Fibroblast of villous mesenchyme (primary cell): Measurements from ENCODE around the gene MLLT6. TPM values are rescaled to one million over a fixed set of nuclear protein-coding genes. Genes with fewer than 3 reads are reported as not detected.
A peak's percentile ranks its signal among the peaks of the same experiment; 100 is the strongest.

Source experiments
- DNase-seq: peaks from one replicate; pipeline ENCODE4 v3.0.0-alpha.2; 2010; ENCODE audit warnings: low read depth
- H3K4me3 ChIP-seq: 2 replicates; pipeline ENCODE4 v1.5.1; 2011; ENCODE audit warnings: low read depth, mild to moderate bottlenecking, low read length
- total RNA-seq: library from RNA; depleted of rRNA; stranded (reverse); fragments of >200 nt; gene quantifications from 2 replicates; pipeline ENCODE4 v1.2.3, GENCODE V29; 2012
- TF ChIP-seq, protein P1 (sequence below): IDR thresholded peaks from 2 replicates; pipeline ENCODE4 v1.5.1; 2012; ENCODE audit warnings: low read depth, mild to moderate bottlenecking, low read length; ENCODE audit not compliant: insufficient read depth

Gene MLLT6
- total RNA-seq, 1 donor: 25.5 TPM

DNA sequence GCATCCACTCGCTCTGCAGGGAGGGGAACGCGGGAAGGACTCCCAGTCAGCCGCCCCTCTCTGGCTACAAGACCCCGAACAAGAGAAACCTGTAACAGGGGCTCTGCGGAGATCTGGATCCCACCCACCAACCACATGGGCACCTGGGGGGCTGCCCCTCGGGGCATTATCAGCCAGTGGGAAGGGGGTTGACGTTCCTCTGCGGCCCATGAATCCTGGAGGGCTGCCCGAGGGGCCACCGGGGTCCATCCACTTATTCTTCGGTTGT lies 44.9 kb downstream of the MLLT6 start:
- TF ChIP-seq, protein P1, sequence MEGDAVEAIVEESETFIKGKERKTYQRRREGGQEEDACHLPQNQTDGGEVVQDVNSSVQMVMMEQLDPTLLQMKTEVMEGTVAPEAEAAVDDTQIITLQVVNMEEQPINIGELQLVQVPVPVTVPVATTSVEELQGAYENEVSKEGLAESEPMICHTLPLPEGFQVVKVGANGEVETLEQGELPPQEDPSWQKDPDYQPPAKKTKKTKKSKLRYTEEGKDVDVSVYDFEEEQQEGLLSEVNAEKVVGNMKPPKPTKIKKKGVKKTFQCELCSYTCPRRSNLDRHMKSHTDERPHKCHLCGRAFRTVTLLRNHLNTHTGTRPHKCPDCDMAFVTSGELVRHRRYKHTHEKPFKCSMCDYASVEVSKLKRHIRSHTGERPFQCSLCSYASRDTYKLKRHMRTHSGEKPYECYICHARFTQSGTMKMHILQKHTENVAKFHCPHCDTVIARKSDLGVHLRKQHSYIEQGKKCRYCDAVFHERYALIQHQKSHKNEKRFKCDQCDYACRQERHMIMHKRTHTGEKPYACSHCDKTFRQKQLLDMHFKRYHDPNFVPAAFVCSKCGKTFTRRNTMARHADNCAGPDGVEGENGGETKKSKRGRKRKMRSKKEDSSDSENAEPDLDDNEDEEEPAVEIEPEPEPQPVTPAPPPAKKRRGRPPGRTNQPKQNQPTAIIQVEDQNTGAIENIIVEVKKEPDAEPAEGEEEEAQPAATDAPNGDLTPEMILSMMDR: no peak
- no peak for DNase-seq
- H3K4me3 ChIP-seq: peak overlapping the region; percentile 81

DNA sequence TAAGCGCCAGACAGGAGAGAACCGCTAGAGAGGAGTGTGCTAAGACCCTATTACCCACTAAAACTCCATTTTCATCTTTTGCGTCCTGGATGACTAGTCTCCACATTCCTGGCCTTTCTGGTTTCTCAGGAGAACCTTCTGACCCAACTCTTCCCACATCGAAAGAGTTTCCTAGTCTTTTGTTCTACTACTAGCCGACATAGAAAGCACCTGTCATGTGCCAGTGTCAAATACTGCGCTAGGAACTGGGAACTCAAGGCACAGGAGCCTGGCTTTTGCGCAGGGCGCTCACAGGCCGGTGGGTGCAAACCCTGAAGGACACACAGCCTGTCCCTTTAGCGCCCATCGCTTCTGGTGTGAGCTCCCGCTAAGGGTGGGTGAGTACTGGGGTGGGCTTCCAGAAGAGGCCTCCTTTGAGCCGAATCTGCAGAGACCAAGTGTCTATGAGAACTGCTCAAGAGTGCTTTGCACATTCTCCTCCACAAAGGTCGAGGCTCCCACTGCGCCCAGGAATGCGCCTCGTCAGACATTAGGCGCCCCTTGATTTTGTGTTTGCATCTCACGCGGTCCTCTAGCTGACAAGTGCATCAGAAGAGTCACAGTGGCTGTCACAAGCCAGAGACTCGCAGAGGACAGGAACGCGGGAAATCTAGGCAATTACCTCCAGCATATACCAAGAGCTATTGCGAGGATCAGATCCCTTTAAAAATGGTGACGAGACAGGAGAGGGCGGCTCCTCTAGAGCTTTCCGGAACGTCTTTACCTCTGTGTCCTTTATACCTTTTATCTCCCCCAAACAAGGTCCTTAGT lies 45.4 kb downstream of the MLLT6 start:
- H3K4me3 ChIP-seq: peak overlapping the region; percentile 81
- TF ChIP-seq, protein P1: no peak
- DNase-seq: no peak

DNA sequence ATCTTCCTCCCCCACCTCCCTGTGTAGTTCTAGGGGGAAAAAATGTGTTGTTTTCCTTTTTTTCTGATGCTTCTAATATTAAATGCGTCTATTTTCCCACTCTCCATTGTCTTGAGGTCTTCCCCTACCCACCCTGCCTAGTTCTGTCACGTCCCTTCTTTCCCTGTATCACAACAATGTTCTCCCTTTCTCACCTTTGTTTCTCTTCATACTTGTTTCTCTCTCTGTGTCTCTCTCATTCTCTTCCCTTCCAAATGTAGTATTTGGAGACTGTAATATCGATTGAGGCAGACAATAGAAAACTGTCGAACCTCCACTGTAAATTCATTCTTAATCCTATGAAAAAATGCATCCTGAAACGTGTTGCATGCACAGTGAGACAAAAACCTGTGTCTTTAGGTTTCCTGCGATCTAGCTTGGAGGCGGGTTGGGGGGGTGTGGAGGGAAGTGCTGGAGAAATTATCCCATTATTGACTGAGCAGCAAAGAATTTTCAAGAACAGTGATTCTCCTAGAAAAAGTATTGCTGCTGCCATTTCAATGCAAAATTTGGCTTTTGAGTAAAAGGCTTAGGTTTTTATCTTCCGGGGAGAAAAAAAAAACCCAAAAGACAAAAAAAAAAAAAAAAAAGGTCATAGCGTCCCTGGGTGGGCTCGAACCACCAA lies 46.2 kb downstream of the MLLT6 start:
- no peak for DNase-seq
- TF ChIP-seq, protein P1: no peak
- peak overlapping the region; percentile 81 for H3K4me3 ChIP-seq

DNA sequence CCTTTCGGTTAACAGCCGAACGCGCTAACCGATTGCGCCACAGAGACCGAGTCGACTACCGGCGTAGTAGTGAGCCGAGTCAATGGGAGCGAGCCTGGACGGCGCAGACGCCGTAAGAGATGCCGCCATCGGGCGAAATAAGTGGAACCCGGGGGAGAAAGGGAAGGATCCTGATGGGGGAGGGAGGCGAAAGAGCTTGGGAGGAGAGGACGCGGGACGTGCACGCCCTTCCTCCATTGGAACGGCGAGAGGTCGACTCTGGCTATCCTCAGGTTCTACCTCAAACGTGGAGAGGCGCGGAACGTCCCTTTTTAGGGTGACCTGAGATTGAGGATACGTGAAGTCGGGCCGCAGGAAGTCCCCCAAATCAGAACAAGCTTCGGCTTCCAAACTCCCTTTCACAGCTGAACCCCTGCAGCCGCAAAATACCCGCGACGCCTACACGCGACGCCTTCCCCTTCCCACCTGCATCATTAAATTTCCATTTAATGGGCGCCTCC lies 46.8 kb downstream of the MLLT6 start:
- TF ChIP-seq, protein P1: no peak
- H3K4me3 ChIP-seq: peak overlapping the region; percentile 81
- DNase-seq: peak; percentile 88

DNA sequence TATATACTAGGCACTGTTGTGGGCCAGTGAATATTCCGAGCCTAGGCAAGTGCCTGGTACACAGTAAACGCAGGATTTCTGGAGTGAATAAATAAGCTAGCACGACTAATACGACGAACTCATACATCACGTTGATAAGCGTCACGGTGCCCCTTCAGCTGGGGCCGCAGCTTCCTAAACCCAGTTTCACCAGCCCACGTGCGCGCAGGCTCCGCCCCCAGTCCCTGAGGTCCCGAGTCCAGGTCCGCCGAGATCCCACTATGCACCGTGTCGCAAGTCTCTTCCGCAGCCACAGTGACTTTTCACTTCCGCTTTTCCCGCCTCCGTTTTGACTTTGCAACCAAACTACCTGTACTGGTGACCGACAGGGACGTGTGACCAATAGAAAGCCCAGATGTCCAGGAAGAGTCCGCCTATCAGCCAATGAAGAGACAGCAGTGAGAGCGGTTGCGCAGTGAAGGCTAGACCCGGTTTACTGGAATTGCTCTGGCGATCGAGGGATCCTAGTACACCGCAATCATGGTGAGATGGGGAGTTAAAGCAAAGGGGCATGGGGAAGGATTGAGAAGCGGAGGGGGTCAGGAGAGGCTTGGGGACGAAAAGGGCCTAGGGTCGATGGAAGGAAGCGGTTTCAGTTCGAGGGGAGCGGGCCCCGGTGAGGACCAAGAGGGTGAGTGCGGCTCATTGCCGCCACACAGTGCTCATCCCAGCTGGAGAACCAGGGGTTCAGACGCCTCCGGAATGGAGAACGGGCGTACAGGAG lies 47.4 kb downstream of the MLLT6 start, which contains the start of gene PSMB3:
Gene PSMB3, plus strand, starts transcription at position 434 of the 763 bp plus-strand sequence. Its CDS starts 86 bp downstream, at position 520.
- peak; percentile 99 for DNase-seq
- TF ChIP-seq, protein P1: no peak
- H3K4me3 ChIP-seq: peak within 1 kb of the TSS; percentile 81

DNA sequence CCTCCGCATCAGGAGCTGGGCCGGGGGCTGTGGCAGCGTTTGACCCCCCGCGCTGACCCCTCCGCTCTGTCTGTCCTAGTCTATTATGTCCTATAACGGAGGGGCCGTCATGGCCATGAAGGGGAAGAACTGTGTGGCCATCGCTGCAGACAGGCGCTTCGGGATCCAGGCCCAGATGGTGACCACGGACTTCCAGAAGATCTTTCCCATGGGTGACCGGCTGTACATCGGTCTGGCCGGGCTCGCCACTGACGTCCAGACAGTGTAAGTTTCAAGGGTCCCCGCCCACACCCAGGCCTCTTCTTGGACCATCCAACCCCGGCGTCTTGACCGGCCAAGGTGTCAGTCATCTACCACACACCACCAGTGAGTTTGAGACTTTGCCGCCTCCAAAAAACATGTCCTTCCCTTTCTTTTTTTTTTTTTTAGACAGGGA lies 48.0 kb downstream of the MLLT6 start:
- TF ChIP-seq, protein P1: no peak
- peak; percentile 13 for DNase-seq
- H3K4me3 ChIP-seq: peak overlapping the region; percentile 81
